GM18498 (cell line): Measurements from ENCODE around the gene ZCCHC24.

Experiments used
- ATAC-seq: cut with Tn5 transposase; IDR thresholded peaks from one replicate; pipeline ENCODE4 v1.9.1; 2021; ENCODE audit warnings: mild to moderate bottlenecking, moderate library complexity; ENCODE audit not compliant: unreplicated experiment

The ZCCHC24 gene

DNA sequence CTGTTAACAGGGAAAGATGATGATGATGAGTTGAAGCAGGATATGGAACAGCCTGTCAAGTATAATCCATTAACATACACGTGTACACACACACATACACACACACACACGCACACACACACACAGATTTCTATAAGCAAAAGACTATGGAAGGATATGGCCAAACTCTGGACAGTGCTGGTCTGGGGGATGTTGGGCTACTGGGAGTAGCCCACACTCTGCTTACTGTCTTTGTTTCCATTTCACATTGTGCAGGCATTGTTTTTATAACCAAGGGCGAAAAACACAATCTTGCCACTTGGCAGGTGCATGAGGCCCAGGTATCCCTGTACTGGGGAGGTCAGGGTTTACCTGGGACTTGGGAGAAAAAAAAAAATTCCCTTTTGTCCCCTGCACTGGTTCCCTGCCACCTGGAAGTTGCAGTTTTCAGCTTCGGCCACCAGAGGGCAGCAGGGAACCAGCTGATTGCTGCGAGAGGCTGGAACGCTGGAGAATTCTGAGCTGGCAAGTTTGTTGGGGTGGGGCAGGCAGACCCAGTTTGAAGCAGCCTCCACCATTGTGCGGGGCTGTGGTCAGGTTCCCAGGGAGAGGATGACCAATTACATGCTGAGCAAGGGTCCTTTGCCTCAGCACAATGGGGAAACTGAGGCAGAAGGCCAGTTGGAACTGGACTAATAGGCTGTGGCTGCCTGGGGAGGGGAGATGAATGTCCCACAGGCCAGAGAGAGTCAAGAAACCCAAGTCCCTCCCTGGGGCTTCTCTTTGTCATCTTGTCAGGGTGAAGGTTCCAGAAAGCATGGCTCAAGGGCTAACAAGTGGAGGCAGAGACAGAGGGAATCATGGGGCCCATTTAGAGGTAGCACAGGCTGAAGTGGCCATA is 70.9 kb downstream of the ZCCHC24 start:
- ATAC-seq = no peak

DNA sequence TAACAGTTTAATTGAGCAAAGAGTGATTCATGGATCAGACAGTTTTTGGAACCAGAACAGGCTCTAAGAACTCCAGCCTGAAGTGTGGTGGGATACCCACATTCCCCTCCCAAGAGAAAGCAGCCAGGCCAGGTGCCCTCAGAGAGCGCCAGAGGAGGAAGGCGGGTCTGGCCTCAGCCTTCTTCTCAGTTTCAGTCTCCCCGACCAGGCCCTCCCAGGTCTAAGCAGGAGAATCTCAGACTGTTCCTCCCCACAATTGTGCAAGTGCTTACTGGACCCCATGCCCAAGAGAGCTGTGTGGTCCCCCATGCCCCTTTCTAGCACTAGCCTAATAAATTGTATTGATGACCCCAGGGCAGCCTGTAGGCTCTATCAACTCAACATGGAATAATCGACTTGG is 72.6 kb downstream of the ZCCHC24 start:
- ATAC-seq = no peak

DNA sequence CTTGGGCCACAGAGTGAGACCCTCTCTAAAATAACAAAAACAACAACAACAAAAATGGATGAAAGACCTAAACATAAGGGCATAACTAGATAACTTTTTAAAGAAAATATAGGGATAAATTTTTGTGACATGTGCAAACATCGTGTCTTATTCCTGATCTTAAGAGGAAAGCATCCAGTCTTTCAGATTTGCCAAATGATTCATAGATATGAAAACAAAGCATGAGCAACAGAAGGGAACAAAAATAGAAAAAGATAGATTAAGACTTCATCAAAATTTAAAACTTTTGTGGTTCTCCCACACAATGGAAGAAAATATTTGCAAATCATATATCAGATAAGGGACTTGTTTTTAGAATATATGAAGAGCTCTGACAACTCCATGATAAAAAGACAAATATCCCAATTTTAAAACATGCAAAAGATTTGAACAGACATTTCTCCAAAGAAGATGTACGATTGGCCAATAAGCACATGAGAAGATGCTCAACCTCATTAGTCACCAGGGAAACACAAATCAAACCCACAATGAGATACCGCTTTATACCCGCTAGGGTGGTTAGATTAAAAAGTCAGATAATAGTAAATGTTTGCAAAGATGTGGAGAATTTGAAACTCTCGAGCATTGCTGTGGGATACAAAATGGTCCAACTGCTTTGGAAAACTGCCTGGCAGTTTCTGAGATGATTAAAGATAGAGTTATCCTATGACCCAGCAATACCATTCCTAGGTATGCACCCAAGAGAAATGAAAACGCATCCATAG is 77.8 kb downstream of the ZCCHC24 start:
- no peak for ATAC-seq

DNA sequence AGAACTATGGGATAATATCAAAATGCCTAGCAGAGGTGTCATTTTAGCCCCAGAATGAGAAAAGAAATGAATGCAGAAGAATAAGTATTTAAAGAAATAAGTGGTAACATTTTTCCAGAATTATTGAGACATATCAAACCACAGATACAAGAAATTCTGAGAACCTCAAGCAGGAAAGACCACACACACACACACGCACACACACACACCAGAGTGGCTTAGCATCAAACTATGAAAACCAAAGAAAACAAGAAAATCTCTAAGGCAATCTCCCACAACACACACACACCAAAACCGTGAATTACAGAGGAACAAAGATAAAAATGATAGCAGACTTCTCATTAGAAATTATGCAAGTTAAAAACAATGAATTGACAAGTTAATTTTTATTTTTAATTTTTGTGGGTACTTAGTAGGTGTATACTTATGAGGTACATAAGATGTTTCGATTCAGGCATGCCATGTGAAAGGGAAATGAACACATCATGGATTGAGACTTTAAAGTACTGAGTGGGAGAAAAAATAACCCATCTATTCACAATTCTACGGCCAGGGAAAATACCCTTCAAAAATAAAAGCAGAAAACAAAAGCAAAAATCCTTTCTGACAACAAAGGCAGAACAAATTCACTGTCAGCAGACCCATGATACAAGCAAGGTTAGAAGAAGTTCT is 83.6 kb downstream of the ZCCHC24 start:
- no peak for ATAC-seq

DNA sequence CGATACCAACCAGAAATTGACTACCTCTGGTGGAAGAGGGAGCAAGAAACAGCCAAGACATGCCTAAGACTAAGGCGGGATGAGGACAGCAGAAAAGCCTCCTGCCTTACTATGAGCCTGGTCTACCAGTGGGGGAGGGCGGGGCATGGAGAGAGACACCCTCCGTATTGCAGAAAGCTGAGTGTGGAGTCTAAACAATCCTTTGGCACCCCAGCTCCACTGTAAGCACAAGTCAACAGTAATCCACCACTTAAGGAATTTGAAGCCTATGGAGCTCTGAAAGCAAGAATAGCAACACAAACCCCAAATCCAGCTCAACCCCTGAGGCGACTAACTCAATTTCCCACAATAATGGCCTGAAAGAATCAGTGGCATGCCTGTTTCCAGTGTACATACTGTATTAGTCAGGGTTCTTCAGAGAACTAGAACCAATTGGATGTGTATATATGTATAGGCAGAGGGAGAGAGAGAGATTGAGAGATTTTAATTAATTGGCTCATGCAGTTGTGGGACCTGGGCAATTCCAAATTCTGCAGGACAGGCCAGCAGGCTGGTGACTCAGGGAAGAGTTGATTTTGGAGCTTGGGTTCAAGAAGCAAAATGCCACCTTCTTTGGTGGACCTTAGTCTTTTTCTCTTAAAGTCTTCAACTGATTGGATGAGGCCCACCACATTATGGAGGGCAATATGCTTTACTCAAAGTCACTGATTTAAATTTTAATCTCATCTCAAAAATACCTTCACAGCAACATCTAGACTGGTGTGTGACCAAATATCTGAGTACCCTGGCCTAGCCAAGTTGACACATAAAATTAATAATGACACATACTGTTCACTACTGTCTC is 84.7 kb downstream of the ZCCHC24 start:
- ATAC-seq = no peak

DNA sequence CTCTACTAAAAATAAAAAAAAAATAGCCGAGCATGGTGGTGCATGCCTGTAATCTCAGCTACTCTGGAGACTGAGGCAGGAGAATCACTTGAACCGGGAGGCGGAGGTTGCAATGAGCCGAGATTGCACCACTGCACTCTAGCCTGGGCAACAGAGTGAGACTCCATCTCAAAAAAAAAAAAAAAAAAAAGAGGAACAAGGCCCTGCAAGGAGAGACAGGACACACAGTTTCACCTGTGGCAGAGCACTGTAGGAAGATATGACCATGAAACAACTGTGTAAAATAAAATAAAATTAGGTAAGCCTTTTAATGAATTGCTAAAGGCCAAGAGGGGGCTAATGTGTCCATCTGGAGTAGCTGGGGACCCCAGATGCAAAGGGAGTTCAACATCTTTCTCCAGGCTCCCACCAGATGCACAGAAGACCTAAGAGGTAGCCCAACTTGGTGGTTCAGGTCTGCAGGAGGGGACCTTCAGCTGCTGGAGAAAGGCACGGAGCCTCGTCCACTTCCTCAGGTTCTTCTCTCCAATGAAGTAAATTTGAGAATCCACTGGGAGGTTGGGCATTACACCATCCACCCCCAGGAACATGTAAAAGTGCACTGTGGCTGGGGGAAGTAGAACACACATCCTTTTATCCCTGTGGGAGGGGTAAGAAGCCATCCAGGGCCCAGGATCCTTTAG is 85.5 kb downstream of the ZCCHC24 start:
- no peak for ATAC-seq

DNA sequence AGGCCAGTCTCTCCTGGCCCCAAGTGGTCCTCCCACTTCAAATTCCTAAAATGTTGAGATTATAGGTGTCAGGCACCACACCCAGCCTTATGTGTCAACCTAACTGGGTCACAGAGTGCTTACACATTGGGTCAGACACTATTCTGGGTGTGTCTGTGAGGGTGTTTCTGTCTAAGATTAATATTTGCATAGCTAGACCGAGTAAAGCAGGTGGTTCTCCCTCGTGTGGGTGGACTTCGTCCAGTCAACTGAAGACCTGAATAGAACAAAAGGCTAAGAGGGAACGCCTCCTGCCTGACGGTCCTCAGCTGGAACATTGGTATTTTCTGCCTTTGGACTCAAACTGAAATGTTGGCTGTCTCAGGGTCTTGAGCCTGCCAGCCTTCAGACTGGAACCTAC is 86.6 kb downstream of the ZCCHC24 start:
- ATAC-seq = no peak

DNA sequence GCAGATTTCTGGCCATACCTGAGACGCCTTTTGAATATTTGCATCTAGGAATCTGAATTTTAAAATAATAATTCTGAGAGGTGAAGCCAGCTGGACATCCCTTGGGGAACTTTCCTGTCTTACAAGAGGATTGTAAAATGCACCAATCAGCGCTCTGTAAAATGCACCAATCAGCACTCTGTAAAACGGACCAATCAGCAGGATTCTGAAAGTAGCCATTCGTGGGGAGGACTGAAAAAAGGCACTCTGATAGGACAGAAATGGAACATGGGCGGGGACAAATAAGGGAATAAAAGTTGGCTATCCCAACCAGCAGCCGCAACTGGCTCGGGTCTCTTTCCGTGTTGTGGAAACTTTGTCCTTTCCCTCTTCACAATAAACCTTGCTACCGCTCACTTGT is 88.2 kb downstream of the ZCCHC24 start:
- ATAC-seq = no peak

DNA sequence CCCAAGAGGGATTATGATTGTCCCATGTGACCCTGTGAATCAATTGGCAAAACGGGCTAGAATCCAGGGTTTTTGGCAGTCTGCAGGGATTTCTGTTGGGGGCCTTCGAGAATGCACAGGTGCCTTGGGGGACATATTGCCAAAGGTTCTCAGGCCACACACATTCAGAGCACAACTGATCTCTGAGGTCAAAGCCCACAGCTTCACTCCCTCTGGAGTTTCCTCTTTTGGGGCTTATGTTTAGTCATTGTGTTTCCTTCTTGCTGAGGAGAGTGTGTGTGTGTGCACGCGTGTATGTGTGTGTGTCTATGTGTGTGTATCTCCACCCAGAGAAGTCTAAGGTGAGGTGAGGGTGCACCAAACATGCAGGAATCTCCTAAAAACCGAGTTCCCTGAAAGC is 89.3 kb downstream of the ZCCHC24 start:
- no peak for ATAC-seq

DNA sequence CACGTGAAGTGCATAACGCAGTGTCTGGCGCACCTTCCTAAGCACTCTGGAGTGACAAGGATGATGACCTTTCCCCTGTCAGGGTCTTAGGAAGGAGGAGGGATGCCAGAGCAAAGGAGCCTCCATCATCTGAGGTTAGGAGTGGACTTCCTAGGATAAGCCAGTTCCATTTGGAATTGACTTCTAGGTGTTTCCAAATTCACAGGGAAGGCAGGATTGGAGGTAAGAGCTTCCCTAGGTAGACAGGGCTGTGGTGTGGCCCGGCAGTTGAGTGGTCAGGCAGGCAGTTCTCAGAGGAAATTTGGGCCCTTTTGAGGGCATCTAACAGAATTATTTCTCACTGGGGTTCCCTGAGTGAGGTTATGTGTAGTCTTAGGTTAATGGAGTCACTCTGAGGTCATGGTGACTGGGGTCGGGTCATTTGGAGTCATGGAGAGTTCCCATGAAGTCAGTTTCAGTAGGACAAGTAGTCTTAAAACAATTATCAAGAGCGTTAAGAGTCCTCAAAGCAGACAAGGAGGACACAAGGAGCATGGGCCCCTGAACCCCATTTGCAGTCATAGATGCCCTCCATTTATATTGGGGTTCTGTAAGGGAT is 89.9 kb downstream of the ZCCHC24 start:
- no peak for ATAC-seq

DNA sequence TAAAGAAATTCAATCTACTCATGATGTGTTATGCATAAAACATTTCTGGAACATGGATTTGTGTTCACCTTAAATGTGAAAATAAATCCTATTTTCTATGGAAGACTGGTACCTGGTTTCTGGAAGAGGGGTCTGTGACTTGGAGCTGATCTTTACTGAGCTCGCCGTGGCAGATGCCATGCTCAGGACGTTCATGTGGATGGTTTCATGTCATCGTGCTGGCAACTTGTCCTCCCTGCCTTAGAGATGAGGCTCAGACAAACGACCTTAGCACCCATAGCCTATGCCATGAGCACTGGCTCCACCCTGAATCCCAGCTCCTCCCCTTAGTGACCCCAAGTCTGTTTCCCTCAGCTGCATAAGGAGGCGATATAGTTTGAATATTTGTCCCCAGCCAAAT is 90.8 kb downstream of the ZCCHC24 start:
- no peak for ATAC-seq

DNA sequence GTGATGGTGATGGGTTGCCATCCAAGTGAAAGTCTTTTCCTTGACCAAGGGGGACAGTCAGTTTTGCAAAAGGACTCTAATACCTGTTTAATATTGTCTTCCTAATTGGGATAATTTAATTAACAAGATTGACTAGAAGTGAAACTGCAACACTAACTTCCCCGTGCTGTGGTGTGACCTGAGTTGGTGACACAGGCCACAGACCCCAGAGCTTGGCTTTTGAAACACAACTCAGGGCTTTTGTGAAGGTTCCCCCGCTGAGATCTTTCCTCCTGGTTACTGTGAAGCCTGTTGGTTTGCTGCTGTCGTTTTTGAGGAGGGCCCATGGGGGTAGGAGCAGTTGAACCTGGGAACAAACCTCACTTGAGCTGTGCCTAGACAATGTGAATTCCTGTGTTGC is 91.3 kb downstream of the ZCCHC24 start:
- ATAC-seq = no peak

DNA sequence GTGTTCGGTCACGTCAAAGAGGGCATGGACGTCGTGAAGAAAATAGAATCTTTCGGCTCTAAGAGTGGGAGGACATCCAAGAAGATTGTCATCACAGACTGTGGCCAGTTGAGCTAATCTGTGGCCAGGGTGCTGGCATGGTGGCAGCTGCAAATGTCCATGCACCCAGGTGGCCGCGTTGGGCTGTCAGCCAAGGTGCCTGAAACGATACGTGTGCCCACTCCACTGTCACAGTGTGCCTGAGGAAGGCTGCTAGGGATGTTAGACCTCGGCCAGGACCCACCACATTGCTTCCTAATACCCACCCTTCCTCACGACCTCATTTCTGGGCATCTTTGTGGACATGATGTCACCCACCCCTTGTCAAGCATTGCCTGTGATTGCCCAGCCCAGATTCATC is 91.7 kb downstream of the ZCCHC24 start:
- no peak for ATAC-seq

DNA sequence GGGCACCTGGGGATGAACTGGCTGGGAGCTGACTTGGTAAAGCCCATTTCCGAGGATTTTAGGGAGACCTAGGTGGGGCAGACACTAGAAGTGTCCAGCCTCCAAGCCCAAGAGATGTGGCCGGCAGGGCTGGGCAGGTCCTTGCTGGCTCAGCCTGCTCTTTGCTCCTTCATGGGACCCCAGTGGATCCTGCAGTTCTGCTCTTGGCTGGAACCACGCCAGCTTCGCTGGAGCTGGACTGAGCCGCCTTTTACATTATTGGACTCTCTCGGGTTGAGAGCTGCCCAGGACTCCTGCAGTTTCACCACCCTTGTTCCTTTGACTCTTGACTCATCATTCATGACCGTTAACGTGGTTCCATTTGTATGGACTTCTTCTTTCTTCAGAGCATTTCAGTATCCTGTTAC is 92.4 kb downstream of the ZCCHC24 start:
- no peak for ATAC-seq

DNA sequence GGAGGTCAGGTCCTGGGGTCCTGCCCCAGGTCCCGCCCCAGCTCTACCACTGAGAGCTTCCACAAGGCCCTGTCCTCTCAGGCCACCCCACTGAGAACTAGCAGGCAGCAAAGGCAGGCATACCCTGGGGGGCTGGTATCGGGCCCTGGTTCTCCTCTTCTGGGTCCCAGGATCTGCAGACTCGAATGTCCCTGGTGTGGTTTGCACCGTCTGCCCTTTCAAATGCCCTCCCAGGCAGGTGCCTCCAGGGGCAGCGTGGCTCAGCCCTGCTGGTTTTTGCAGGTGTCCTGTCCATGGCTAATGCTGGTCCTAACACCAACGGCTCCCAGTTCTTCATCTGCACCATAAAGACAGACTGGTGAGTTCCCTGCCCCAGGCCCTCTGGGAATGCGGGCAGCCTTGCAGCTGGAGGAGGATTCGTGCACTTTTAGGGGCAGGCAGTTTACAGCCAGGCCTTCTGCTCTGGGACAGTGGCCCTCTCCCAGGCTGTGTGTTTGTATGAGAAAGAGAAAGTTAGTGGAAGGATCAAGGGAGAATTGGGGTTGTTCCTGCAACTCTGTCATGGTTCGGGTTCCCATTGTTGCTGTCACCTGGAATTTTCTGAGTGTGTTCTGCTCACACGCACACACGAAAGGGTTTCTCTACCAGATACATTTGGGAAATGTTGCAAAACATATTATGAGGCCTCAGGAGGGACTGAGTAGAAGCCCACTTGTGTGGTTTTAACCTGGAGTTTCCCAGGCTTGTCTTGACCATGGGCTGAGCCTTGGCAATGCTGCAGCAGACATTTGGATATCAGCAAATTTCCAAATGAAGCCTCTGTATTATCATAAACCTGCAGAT is 93.2 kb downstream of the ZCCHC24 start:
- no peak for ATAC-seq

DNA sequence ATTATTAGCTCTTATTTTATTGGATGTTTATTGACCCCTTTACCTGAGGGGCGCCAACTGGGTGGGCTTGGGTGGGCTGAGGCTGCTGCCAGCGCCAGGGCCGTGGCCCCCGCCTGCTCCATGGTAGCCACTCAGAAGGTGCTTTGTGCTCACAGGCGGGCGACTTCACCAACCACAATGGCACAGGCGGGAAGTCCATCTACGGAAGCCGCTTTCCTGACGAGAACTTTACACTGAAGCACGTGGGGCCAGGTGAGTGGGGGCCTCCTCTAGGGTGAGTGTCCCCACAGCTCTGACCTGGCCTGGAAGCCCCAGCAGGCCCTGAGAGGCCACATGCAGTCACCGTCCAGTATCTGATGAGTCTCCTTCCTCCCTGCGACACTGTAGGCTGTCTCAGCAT is 94.1 kb downstream of the ZCCHC24 start:
- no peak for ATAC-seq

DNA sequence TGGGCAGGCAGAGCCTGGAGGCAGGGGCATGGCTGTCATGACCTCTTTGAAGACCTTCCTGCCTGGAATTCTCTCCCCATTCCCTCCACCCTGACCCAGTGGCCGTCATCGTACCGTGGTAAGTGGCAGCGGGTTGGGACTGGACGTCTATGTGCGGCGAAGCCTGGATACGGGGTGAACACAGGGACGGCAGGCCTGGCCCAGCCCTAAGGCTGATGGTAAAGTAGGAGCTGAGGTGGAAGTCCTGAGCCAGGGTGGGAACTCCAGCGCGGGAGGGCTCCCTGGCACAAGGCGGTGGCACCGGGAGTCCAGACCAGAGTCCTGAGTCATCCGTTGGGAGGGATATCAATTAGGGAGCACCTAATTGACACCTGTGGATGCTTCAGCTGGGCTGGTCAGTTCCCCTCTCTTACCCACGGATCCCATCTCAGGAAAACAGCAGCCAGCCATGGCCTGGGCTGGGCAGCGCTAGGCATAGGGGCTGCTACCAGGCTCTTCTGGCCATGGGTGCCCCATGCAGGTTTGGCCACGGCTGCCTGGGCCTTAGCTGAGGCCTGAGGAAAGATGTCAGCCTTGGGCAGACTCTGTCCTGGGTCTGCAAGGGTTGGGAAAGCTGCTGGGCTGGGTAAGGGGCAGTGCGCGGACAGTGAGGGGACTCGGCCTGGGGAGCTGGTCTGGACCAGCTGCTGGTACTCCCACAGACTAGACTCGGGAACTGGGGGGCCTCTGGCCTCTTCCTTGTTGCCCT is 94.8 kb downstream of the ZCCHC24 start:
- no peak for ATAC-seq

DNA sequence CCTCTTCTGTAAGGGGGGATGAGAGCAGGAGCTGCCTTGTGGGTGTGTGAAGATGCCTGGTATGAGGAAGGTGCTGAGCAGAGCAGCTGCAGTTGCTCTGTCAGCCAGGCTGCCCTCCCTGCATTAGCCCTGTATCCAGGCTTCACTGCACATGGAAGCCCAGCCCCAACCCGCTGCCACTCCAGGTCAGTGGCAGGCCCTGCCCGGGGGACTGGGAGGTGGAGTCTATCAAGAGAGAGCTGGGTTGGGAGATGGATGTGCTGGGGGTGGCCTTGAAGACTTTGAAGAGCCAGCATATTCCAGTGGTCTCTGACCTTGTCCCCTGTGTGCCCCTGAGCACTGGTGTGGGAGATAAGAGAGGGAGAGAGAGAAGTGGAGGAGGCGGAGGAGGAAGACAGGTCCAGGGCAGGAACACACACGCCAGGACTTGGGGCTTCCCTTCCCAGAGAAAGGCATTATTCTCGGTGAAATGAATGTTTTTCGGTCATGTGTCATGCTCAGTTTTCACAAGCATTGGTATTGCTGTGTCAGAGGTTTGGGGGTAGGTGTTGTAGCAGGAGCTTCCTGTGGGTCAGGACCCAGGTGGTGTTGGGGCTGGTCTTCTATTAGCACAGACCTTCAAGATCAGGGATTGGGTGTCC is 95.5 kb downstream of the ZCCHC24 start:
- no peak for ATAC-seq
